GM19438 (cell line): Measurements from ENCODE around the gene CLEC12A.
"Not testable (repeated sequence)": the region's sequence is repeated elsewhere in the genome, so short reads cannot be mapped to it uniquely, and the experiment has no call there.

ENCODE experiments used
- ATAC-seq: cut with Tn5 transposase; IDR thresholded peaks from one replicate; pipeline ENCODE4 v1.9.1; 2021; ENCODE audit warnings: low read depth; ENCODE audit not compliant: unreplicated experiment

Gene CLEC12A

DNA sequence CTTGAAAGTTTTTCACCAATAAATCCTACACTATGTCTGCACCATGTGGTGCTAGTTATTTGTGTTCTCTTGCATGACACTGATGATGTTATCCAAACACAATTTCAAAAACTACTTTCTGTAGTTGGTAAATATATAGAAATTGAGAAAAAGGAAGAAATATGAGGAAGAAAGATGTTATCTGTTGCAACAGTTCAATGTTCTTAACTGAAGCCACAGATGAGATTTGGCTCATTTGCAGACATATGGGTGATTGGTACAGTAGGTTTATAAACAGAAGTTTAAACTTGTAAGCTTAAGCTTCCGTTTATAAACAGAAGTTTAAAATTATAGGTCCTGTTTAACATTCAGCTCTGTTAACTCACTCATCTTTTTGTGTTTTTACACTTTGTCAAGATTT lies at the start of gene CLEC12A:
Gene CLEC12A (plus strand): TSS at position 229 of the 400 bp plus-strand sequence. CDS start 188 bp downstream, outside the sequence.
- ATAC-seq, result no peak

DNA sequence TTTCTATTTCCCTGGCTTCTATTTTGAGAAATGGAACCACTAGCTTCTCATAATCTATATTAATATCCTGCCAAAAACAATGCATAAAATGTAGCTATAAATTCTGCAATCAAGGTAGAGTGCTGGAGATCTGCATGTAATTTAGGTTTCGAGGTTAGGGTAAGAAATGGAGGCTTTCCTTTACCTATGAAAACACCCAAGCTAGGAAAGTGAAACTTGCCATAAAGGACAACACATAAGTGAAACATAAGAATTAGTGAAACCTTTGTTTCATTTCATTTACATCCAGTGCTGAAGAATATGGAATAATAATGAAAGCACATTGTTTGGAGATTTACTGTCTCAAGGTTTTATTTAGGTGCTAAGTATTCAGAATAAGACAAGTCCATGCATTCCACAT lies 48.8 kb upstream of the CLEC12A start:
- ATAC-seq, result no peak

DNA sequence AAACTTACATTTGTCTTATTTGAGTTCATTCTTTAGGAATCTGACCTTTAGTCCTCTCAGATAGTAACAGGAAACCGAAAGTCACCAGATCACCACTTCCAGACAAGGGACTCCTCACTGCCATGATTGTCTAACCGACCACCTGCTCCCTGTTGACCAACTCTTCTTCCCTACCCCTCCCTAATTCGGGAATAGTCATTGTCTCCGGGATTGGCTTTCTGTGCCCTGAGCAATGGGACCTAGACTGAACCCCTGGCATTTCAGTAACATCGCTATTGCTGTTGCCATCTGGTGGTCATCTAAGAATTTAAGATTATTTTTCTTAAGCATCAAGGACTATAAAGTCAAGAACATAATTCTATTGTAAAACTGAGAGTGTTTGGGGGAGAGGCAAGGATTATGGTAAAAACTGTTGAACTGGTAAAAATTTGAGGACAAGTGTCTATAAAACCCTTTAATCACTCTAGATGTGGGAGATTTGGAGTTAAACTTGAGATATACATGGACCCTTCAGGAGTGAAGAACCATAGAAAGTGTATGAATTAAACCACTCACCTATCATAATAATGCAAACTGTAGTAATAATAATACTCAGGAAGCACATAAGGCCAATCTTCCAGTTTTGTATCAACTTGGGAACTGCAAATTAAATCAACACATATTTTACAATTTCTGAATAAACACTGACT lies 45.4 kb upstream of the CLEC12A start:
- no peak for ATAC-seq

DNA sequence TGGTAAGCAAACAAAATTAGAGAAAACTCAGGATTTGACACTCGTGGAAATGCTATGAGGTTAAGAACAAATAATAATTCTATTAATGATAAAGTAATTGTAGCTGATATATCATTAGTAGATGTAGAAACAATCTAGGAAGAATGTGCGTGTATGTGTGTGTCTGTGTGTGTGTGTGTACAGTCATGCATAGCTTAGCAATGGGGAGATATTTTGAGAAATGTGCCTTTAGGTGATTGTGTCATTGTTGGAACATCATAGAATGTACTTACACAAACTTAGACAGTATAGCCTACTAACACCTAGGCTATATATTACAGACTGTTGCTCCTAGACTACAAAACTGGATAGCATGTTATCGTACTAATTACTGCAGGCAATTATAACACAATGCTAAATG lies 44.3 kb upstream of the CLEC12A start:
- no peak for ATAC-seq

DNA sequence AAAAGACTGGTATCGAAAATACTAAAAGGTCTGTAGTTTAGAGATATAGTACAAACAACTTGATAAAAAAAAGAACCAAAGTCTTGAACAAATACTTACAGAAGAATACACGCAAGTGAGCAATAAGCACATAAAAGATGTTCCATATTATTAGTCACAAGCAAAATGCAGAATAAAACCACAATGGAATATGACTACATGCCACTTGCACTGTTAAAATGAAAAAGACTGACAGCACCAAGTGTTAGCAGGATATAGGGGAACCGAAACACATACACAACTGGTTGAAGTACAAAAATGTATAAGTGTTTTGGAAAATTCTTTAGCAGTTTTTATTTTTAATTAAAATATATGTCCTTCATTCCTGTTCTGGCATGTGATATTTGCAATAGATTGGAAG lies 42.6 kb upstream of the CLEC12A start:
- no peak for ATAC-seq

DNA sequence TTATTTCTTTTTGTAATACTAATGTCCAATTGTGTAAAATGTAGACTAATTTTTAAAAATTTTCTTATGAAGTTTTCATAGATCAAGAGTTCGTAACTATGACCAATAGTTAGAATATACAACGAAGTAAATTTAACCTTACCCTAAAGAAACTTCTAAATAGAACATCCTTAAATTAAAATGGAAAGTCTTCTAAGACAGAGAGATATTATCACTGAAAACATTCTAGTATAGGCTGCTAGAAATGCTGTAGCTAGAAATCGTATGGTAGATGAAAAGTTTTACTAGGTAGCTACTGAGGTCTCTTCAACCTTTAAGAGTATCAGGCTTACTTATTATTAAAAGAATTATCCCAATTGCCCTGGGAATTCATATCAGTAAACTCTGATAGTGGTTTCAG lies 40.0 kb upstream of the CLEC12A start:
- no peak for ATAC-seq

DNA sequence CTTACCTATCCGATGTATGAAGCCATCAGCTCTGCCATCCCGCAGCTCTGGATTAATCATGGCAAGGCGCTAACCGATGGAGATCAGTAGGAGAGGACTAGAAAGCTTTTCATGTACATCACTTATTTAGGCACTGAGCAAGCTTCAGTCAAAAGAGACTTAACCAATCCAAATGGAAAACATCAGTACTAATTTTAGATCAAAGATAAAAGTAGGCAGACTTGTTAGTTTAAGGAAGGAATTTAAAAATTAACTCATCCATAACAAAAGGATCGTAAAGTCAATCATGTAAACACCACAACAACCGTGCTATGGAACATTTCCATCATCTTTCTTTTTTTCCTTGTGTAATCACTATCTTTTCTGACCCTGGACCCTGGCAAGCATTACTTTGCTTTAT lies 38.9 kb upstream of the CLEC12A start, which contains the start of gene CLEC2A:
Gene CLEC2A (minus strand): TSS at position 101 of the 400 bp plus-strand sequence. CDS start 41 bp downstream, at position 60.
- no peak for ATAC-seq

DNA sequence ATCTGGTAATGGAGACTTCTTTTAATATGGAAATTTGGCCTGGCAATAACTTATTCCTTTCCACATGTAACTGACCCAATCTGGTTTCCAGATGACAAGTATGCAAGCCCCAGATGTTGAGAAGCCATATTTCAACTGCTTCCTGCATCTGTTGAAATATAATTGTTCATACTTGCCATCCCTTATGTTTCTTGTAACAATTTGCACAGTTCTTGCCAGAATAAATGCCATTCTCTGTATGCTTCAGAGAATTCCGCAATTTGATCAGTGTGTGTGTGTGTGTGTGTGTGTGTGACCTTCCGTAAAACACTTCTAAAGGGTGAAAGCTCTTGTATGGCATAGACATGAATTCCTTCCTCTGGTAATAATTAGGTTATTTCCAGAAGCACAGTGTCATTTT lies 37.3 kb upstream of the CLEC12A start:
- no peak for ATAC-seq

DNA sequence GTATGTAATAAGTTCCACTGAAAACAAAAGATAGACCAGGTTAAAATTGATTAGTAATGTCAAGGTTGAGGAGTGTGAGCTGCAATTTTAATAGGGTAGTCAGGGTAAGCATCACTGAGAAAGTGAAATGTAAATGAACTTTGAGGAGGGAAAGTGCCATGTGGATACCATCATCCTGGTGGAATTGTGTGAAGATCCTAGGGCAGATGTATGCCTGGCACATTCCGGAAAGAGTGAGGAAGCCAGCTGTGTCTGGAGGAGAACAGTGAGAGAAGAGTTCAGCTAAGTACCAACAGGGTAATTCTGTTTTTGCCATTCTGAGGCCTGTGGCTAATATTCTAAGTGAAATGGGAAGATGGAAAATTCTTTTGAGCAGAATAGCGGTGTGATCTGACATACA lies 36.2 kb upstream of the CLEC12A start:
- no peak for ATAC-seq

DNA sequence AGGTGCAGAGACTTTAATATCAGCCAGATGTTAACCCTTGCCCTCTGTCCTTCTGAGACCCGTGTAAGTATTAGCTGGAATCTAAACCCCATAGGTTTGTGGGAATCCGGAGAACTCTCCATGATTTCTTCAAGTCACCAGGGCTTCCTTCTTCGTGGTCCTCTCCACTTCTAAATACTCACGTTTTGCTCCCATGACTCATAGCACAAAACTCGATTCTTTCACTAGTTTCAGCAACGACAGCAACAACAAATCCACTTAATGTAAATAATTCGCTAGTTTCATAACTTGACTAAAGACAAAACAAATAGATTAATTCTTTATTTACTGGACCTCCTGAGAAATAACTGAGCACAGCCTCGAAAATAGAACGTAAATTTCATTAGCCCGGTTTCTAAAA lies 34.6 kb upstream of the CLEC12A start:
- no peak for ATAC-seq

DNA sequence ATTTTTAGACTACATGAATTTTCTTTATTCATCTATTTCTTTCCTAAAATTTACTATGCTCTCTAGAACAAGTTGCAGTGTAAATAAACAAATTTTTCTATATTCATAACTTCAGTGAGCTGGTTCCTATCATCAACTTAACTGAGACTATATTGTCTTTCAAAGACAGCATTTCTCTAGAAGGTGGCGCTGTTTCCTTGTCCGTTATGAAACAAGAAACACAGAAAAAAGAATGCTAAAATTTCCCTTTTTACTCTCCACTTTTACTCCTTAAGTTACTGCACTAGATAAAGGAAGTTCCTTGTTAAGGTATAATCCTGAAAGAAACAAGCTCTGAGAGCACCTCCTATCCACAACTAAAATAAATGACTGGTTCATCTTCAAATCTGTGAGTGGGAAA lies 30.8 kb upstream of the CLEC12A start:
- ATAC-seq, result no peak

DNA sequence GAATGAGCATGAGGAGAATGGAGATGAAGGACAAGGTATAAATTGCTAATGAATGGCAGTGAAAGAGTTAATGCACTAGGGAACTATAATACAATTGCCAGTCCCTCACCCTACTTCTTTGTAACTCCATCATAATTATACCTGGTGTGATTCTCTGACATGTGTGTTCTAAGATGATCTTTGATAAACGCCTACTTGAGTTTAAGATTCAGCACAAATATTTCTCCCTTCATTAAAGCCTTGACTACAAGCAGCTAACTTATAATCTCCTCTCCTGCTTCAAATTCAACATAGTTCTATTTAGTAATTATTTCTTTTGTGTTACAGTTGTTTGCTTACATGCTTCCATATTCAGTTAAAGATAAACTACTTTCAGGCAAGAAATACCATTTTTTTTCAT lies 29.4 kb upstream of the CLEC12A start:
- ATAC-seq, result no peak

DNA sequence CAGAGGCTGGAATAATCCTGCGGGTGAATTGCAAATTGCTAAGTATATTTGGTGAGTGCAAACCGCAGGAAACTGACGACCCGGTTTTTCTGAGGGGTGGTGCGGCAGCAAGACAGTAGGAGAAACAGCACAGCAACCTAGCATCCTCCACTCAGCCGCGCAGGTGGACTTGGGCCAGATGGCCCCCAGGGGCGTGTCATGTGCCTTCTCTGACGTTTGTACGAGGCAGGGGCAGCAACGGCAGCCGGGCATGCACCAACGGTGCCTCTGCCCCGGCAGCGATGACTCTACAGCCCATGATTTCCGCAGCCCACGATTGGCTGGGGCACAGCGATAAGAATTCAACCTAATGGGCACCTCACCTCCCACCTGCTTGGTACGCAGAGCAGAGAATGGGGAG lies 28.0 kb upstream of the CLEC12A start:
- ATAC-seq, result peak; percentile 81

DNA sequence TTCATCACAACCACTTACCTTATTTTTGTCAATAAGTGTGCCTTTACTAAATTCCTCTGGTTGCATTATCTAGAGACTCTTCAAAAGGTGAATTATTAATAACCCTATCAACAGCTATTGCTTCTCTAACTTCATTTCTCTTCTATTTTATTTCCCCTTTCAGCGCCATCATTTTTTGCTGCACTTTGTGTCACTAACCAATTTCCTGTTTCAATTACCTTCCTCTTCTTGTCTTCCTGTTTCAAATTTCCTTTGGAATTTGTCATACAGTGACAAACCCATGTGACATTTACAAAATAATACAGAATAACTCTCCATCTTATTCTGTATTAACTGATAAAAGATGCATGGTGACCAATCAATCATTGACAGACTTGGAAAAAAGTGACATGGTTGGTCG lies 26.8 kb upstream of the CLEC12A start:
- ATAC-seq, result no peak

DNA sequence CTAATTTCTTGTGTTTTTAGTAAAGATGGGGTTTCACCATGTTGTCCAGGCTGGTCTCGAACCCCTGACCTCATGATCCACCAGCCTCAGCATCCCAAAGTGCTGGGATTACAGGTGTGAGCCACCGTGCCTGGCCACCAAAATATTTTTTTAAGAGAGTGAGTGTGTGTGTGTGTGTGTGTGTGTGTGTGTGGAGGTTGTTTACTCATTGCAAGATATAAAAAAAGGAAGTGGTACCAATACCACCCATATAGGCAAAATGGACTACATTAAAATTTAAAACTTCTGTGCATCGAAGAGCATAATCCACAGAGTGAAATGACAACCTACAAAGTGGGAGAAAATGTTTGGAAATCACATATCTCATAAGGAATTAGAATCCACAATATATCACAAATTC lies 23.5 kb upstream of the CLEC12A start:
- no peak for ATAC-seq

DNA sequence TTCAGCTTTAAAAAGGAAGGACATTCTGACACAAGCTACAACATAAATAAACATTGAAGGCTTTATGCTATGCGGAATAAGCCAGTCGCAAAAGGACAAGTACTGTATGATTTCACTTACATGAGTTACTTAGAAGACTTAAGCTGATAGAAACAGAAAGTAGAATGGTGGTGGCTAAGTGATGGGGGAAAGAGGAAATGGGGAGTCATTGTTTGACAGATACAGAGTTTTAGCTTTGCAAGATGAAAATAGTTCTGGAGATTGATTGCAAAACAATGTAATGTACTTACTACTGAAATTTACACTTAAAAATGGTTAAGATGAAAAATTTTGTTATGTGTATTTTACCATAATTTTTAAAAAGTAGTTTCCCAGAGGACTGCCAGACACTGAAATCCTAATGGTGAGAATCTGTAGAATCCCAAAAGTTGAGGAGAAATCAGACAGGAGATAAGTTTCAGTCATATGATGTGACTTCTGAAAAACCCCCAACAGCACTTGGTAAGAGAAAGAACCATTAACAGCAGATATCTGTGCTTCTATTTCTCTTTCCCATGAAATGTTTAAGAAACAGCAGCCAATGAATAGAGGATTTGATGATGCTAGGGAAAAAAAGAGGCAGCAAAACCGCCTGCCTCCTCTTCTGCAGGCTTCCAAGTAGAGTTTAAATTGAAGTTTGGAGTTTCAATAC lies 22.5 kb upstream of the CLEC12A start:
- peak; percentile 94 for ATAC-seq

DNA sequence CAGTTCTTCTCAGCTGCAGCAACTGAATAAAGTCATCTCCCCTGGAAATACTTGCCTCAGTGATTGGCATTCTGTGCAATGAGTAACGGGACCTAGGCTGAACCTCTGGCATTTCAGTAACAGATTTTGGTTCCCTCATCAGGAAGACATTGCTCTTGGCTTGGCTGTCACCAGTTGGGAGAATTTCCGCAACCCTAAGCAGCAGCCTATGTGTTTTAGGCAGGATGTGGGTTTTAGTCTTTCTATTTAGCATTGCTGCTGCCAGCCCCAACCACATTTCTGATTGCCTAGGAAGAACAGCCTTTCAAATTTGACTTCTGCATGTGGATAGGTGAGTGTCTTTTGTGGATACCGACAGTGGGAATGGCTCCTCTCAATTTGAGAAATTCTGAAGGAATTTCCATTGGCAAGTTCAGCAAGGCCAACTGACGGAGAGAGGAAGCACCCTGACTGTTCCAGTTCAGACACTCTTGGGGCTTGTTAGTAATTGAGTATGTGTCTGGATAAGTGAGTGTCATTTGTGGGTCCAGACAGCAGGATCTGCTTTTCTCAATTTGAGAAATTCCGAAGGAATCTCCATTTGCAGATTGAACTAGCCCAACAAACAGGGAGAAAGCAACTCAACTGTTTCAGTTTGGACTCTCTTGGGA lies 20.1 kb upstream of the CLEC12A start:
- ATAC-seq, result no peak

DNA sequence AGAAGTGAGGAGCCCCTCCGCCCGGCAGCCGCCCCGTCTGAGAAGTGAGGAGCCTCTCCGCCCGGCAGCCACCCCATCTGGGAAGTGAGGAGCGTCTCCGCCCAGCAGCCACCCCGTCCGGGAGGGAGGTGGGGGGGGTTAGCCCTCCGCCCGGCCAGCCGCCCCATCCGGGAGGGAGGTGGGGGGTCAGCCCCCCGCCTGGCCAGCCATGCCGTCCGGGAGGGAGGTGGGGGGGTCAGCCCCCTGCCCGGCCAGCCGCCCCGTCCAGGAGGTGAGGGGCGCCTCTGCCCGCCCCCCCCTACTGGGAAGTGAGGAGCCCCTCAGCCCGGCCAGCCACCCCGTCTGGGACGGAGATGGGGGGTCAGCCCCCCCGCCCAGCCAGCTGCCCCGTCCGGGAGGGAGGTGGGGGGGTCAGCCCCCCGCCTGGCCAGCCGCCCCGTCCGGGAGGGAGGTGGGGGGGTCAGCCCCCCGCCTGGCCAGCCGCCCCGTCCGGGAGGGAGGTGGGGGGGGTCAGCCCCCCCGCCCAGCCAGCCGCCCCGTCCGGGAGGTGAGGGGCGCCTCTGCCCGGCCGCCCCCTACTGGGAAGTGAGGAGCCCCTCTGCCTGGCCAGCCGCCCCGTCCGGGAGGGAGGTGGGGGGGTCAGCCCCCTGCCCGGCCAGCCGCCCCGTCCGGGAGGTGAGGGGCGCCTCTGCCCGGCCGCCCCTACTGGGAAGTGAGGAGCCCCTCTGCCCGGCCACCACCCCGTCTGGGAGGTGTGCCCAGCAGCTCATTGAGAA lies 18.1 kb upstream of the CLEC12A start:
- not testable (repeated sequence) for ATAC-seq

DNA sequence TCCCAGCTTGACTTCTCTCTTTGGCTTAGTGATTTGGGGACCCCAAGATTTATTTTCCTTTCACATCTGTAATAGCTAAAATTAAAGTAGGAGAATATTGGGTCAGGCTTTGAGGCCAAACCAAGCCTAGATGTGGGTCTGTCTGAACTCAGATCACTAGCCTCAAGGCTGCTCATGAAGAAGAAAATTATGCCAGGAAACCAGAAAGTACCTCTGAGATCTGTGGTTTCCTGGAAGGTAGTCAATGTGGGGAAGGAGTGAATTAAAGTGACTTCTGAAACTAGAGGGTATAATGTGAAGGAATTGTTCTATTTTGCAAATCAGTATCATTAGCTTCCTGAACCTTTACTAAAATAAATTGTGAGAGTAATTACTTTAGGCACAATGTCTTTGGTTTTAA lies 13.4 kb upstream of the CLEC12A start:
- ATAC-seq, result no peak

DNA sequence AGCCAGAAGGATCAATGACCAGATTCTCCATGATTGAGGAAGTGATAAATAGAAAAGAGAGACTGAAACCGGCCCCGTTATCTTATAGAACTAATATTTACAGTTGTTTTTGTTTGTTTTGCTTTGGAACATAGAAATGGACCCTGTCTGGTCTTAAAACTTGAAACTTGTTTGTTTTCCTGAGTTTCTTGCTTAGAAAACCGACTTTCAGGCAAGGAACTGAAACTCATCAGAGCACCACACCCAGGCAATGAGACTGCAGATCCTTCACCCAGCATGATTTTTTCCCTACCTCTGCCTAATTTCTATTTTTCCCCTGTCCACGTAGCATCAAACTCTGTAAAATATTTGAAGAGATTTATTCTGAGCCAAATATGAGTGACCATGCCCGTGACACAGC lies 10.6 kb upstream of the CLEC12A start:
- ATAC-seq, result peak; percentile 23

DNA sequence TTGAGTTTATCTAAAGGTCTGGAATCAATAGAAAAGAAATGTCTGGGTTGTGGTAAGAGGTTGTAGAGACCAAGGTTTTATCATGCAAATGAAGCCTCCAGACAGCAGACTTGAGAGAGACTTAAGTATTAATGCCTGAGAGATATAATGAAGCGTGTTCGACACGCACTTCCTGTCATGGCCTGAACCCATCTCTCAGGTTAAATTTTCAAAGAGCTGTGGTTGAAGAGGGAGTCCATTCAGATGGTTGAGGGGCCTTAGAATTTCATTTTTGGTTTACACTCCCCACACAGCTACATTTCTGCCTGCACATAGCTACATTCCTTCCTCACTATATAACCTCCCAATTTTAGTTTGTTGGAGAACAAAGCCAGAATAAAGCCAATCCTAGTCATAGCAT lies 10.1 kb upstream of the CLEC12A start:
- ATAC-seq, result peak; percentile 89
